Measurements from ENCODE around the gene S100A9.
"Not testable (repeated sequence)": the region's sequence is repeated elsewhere in the genome, so short reads cannot be mapped to it uniquely, and the experiment has no call there.

The S100A9 gene

DNA sequence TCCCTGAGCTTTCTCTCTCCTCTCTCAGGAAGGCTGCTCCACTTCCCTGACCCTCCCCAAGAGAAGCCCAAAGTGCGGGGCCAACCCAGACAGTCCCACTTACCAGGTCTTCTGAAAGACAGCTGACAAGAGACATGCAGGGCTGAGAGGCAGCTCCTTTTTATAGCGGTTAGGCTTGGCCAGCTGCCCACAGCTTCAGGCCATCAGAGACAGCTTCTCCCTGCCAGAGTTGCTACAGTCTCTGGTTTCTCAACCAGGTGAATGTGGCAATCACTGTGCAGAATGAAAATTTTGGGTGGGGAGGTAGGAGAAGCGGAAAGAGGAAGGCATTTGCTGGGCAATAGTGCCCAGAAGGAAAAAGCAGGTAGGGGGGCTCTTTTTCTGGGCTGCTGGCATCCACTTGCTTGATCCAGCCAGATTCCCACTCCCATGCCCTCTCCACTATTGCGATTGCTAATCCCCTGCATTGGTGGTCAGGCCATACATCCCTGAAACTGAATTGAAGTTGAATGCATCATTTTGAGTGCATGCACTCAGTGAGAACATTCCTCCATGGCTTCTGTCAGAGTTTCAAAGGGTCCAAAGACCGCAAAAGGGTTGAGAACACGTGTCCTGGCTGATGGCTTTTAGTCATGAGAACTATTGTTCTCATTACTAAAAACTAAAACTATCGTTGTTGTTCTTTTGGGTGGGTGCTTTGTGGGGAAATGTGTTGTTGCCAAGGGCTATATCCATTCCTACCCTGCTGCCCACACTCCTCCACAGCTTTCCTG, 33.5 kb downstream of the S100A9 start, which contains the start of gene S100A8:
TSS of gene S100A8 (minus strand) at position 136 of the 773 bp plus-strand sequence. CDS start 538 bp downstream, outside the sequence.
- no peak for DNase-seq

DNA sequence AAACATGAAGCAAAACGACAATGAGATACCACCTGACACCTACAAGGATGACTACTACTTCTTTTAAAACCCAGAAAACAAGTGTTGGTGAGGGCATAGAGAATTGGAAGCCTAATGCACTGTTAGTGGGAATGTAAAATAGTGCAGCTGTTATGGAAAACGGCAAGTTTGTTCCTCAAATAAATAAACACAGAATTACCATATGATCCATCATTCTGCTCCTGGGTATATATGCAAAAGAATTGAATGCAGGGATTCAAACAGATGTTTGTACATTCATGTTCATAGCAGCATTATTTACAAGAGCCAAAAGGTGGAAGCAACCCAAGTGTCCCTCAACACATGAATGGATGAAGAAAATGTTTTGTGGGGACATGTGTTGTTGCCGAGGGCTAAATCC, 34.6 kb downstream of the S100A9 start:
- DNase-seq: no peak

DNA sequence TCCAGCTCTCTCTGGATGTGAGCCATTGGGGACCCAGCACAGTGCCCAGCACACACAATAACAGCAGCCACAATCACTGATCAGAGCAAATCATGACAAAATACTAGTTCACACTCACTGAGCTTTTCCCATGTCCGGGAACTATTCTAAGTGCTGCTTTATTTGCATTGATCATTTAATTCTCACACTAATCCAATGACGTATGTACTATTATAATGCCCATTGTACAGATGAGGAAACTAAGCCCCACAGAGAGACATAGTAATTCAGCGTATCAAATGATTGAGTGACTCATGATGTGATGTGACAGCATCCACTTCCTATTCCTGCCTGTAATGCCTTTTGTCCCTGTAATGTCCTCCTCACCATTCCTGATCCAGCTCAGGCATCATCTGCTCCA, 35.2 kb downstream of the S100A9 start:
- no peak for DNase-seq

DNA sequence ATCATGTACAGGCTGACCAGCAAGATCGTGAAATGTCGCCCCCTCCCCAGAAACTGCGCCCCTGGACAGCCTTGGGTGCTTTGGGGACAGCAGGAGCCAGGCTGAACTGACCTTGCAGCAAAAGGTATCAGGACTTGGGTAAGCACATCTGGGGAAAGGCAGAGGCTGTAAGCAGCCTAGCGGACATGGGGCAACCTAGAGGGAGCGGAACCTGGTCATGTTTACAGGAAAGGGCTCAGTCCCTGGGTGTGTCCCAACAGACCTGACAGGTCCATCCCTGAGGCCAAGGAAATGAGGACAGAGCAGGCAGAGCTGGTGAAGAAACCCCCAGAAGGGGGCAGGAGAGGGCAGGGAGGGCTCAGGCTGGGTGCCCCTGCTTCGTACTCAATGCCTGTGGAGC, 36.3 kb downstream of the S100A9 start:
- DNase-seq: no peak

DNA sequence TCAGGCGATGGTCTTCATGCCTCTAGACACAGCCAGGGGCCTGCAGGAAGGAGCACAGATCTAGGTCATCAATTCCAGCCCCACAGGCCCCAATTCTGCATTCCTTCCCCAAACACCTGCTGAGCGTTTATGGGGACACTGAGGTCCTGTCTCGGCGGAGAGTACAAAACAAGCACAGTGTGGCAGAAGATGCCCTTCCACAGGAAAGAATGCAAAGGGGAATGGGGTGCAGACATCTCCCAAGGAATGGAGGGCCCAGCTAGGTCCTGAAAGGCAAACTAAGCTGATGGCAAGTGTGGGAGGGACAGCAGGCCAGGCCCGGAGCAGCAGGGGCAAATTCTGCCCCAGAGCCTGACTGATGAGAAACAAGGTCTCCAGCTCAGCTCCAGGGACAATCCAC, 36.7 kb downstream of the S100A9 start:
- DNase-seq: no peak

DNA sequence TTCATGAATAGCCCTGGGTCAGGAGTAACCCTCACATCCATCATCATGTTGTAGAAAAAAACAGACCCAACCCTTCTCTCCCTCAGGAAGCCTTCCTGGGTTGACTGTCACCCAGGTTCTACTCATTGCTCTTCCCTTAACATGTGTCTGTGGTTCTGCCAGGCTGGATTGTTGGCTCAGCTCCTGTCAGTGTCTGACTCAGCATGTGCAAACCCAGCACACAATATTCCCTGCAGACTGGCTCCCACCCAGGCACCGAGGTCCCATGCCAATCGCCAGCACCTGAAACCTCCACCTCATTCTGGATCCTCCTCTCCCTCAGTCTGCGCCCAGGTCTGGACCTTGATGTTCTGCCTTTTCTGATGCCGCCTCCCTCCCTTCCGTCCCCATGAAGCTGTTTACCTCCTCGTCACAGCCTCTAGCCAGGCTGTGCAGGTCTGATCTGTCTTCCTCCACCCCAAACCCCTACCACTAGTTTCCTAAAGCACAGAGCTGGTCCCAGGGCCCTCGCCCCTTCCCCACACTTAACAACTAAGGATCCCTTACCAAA, 37.6 kb downstream of the S100A9 start:
- no peak for DNase-seq

DNA sequence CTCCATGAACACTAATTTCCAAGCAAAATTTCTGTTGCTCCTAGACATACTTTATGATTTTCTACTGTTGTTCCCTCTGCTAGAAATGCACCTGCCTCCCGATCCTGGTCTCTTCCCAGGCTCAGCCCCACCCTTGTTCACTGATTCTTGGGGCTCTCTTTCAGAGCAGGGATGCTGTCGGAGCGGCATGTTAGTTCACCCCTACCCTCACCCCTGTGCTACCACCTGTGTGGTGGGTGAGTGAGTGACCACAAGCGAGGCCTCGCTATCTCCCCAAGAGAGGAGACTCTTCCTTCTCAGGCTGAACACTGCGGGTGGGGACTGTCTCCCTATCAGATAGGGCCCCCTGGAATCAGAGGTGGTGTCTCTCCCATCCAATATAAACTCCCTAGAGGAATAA, 38.1 kb downstream of the S100A9 start:
- no peak for DNase-seq

DNA sequence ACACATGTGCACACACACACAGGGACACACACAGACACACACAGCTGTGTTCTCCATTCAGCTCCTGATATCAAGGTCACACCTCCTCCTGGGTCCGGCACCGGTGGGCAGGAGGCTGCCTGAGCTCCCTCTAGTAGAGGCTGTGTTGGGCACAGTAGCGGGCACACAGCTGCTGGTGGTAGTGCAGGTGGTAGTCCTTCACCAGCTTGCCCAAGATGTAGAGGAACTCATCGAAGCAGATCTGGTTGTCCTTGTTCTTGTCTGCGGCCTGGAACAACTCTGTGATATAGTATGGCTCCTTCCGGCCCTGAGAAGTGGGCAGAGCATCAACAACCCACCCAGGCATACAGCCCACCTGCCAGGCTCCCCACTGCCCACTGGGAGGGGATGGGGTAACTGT, 38.8 kb downstream of the S100A9 start:
- DNase-seq: no peak

DNA sequence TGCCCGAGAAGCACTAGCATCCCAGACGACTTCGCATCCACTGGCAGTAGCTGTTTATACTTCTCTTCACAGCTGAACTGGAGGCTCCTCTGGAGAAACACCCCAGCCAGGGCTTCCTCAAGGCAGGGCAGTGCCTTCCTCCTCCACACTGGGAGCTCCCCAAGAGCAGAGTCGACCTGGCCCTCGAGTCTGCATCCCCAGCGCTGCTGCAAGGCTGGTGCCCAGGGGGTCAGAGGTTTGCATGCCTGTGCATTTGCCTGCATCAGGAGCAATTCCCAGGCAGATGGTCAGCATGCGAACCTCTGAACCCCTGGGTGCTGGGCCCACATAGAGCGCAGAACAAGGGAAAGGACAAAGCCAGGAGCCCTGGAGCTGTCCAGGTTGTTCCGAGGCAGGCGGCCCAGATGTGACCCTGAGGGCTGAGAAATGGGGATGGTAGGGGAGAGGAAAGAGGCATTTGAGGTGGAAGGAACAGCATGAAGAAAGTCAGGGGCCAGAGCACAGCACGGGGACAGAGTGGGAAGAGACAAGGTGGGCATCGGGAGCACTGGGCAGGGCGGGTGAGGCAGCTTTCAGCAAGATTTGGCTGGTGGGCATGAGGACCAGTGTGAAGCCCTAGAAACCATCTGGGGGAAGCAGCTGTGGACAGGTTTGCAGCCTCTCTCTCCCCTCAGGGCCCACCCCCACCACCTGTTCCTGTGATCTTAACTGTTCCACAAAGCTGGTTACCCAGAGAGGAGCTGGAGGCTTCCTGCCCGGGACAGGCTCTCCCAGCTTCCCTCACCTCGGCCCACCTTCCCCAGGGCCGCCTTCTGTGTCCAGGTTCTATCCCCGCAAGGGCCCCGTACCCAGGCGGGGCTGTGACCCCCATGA, 39.6 kb downstream of the S100A9 start:
- DNase-seq: no peak

DNA sequence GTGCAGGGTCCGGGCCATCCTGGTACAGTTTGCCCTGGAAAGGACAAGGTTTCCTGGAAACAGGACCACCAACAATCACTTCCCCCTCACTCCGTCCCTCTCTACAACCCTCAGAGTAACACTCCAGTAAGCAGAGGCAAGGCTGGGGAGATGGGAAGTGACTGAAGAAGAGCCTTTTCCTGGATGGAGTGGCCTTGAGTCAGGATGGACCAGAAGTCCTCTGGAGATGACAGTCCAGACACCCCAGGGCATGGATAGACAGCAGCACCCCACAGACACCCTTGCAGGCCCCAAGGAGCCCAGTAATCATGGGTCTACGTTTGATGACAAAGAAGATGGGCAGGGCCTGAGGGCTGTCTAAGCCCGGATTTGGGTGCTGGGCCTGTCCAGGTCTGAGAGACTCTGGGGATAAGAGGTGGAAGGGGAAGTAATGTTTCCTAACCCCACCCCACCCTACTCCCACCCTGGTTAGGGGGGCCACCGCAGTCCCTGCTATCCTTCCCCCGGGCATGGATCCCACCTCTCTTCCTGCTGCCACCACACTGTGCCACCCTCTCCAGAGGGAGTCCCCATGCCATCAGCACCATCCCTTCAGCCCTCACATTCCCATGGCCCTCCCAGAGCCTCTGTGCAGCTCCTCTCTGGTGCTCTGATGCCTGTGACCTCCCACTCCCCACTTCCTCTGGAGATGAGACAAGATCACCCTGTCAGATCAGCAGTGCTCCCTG, 40.4 kb downstream of the S100A9 start:
- DNase-seq: no peak

DNA sequence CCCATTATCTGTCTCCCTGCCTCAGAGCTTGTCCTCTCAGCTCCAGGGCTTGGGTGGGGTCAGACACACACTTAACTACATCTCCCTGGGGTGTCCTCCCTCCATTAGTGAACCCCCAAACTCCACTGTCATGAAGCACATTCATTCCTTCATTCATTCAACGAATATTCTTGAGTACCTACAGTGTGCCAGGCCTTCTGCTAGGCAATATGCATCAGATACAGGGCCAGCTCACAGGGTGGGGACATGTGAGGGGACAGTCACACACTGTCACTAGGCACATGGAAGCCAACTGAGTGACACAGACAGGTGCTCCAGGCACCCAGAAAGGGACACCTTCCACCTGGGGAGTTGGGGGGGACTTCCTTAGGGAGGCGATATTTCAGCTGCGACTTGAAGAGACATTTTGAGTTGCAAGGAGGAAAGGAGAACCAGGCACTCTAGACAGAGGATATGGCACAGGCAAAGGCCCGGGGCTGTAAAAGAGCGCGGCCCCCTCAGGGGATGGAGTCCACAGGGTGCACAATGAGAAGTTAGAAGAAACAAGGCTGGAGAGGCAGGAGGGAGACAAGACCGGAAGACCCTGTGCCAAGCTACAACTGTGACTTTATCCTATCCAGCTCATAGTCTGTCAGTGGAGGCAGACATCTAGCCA, 41.9 kb downstream of the S100A9 start:
- no peak for DNase-seq

DNA sequence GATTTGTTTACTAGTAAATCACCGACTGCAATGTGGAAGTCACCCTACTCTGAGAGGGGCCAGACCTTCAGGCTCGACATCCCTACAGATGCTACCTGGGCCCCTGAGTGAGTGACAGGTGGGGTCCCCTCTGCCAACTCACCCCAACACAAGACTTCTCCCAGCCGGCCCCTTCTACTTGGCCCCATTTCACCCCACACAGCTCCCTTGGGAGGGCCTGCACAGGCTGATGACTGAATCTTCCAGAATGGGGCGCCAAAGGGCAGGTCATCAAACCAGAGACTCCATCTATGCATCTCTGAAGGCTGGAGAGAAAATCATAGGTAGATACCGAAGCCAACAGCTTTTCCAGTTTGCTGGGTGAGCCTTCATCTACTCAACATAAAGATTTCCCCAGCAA, 42.6 kb downstream of the S100A9 start:
- DNase-seq: no peak

DNA sequence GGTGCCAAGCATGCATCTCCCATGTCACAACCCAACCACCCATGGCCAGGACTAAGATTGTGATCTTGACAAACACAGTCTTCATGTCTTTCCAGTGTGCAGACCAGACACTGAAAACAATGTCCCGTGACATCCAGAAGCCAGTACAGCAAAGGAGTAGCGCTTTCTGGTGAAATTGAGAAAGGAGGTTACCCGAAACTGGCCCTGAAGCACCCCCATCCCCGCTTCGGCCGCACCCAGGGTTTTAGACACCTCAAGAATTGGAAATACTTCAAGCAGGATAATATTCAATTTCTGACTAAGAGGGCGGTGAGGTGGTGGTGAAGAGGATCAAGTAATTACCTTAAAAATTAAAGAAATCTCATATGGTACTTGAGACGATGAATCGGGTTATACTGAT, 43.8 kb downstream of the S100A9 start:
- DNase-seq: no peak

DNA sequence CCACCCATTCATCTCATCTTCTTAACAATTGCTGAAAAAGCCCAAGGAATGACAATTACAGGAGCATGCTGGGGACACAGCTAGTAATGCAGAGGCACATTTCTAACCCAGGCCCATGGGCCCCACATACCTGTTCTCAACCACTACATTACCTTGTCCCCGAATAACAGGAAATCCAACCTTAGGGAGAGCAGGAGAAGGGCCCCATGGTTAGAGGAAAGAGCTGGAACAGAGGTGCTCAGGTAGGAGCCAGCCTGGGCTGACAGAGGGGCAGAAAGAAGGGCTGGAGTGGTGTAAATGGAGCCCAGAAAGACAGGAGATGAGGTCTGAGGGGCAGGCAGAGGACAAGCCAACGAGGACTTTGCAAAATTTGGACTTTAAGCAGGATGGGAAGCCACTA, 44.6 kb downstream of the S100A9 start:
- no peak for DNase-seq

DNA sequence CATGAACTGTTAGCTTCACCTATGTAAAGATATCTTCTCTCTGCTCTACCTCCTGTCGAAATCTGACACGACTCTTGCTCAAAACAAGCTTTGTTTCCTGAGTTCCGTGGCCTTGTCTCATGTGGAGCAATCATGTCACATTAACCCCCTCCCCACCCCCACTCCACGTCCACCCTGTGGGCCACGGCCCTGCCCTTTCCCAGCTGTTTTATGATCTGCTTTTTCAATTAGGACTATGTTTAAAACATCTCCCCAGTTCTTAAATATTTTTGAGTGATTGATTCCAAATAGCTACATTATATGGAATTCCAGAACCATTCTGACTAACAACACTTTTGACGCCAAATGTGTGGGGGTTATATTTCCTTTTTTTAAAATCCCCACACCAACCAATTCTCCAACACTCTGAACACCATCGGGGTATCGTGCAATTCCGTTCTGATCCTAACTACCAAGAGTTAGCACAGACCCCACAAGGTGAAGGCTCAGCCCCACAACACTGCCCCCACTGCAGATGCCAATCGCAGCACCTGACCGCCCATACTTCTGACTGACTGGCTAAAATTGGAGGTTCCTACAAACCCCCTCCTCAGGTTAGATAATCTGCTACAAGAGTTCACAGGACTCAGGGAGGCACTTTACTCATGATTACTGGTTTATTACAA, 45.9 kb downstream of the S100A9 start:
- DNase-seq: no peak

DNA sequence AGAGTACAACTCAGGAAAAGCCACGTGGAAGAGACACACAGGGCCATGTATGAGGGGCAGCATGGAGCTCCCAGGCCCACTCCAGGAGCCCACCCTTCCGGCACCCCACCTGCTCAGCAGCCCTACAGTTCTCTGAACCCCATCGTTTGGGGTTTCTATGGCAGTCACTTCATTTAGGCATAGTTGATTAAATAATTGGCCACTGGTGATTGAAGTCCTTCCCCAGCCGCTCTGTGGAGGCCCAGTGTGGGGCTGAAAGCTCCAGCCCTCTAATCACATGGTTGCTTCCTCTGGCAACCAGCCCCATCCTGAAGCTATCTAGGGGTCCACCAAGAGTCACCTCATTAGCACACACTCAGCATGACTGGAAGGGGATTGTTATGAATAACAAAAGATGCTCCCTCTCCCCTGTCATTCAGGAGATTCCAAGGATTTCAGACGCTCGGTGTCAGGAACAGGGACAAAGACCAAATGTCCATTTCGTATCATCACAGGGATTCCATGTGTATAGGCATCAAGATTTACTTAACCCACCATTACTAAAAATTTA, 46.5 kb downstream of the S100A9 start:
- no peak for DNase-seq

DNA sequence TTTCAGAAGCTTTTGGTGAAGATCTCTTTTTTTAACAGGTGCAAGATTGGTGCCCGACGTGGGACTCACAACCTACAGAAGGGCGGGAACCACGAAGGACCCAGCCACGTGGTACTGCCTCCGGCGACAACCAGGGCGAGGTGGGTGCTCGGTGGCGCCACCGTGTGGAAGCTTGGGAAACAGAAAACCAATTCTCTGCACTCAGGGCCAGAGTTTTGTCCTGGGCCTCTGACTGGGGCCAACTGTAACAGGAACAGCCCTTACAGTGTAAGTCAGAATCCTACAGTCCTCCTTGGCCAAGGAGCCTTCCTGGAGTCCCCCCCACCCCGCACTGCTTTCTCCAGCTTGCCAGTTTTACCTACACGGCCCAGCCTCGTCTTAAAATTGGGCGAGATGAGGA, 47.1 kb downstream of the S100A9 start:
- peak; percentile 36 for DNase-seq

DNA sequence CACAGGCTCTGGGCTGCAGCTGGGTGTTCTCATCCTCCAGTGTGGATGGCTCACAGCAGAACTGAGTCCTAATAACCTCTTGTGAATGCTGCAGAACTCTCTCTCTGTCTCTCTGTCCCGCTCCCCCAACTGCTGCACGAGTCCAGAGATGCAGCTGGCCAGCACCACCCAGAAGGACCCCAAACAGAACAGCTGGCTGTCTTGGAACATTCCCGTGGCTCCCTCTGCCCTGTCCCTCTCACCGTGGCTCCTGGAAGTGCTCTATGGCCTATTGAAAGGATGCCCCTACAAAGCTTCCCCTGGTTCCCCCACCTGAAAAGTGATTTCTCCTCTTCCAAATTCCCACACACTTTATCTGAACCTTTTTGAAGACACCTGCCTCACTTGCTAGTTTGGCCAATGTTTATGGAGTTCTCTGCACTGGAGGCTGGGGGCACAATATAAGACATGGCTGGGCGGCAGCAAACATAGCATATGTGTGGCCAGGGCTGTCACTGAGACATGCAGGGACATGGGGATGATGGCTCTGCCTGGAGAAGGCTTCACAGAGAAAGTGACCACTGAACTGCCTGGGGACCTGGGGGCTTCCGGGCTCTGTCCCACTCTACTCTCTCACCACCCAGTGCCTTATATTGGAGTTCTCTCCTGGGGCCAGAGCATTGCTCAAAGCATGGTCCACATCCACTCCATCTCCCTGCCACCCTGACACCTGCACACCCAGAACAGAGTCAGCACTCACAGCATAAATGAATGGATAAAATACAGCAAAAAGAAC, 48.4 kb downstream of the S100A9 start:
- DNase-seq: not testable (repeated sequence)

DNA sequence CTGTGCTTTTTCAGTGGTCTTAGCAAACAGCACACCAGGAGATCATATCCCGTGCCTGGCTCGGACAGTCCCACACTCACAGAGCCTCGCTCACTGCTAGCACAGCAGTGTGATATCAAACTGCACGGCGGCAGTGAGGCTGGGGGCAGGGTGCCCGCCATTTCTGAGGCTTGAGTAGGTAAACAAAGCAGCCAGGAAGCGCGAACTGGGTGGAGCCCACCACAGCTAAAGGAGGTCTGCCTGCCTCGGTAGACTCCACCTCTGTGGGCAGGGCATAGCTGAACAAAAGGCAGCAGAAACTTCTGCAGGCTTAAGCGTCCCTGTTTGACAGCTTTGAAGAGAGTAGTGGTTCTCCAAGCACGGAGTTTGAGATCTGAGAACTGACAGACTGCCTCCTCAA, 49.6 kb downstream of the S100A9 start:
- DNase-seq: not testable (repeated sequence)
